MV-4-11 (cell line): ENCODE results near the gene TMEM44.
"Not testable (repeated sequence)": the region's sequence is repeated elsewhere in the genome, so short reads cannot be mapped to it uniquely, and the experiment has no call there.

ENCODE experiments used
- DNase-seq: peaks from one replicate; lab custom pipeline; 2025; lab: John Stamatoyannopoulos, UW

TMEM44 gene

GRCh38 chr3:194642769-194643168, 9.6 kb upstream of the TMEM44 start:
- no peak for DNase-seq

- peak; percentile 10 for DNase-seq
Observed at GRCh38 chr3:194640829-194641228, 7.6 kb upstream of the TMEM44 start.

DNA sequence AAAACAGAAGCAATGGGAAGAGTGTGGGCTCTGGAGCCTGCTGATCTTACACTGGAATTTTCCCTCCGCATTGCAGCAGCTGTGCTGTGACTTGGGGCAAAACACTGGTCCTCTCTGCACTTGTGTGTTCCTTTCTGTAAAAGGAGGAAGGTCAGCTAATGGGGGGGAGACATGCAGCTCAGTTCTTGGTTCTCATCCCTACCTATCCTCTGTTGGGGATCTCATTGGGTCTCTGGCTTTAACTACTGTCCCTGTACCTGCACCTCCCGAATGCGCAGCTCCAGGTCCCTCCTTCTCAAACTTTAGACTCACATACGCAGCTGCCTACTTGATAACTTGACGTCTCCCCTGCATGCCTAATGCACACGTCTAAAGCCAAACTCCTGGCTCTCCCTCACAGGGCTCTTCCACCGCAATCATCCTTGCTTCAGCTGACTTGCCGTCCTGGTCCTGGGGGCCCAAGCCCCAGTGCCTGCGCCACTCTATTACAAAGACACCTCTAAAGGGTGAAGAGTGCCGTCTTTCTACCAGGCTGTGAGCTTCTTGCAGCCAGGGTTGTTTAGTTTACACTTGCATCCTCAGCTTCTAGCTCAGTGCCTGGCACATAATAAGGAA, 5.9 kb upstream of the TMEM44 start:
- DNase-seq: no peak

DNA sequence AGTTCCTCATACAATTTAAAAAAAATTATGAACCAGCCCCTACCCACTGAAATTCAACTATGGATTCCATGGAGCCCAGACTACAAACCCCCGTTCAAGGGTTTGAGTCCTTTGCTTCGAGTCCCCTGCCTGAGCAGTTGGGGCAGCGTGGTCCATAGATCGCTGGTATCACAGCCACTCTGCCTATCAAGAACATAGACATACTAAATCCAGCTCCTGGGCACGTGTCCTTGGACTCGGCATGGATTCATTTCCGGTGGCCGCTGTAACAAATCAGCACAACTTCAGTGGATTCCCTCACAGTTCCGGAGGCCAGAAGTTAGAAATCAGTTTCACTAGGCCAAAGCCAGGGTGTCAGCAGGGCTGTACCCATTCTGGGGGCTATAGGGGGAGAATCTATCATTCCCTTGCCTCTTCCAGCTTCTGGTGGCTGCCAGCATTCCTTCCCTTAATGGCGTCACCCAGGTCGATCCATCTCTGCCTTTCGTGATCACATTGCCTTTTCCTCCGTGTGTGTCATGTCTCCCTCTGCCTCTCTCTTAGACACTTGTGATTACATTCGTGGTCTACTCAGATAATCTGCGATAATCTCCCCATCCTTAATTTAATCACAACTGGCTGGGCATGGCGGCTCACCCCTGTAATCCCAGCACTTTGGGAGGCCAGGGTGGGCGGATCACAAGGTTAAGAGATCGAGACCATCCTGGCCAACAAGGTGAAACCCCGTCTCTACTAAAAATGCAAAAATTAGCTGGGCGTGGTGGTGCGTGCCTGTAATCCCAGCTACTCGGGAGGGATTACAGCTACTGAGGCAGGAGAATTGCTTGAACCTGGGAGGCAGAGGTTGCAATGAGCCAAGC, 4.6 kb upstream of the TMEM44 start:
- DNase-seq: no peak

GRCh38 chr3:194637066-194637465, 3.8 kb upstream of the TMEM44 start:
- DNase-seq: no peak

DNA sequence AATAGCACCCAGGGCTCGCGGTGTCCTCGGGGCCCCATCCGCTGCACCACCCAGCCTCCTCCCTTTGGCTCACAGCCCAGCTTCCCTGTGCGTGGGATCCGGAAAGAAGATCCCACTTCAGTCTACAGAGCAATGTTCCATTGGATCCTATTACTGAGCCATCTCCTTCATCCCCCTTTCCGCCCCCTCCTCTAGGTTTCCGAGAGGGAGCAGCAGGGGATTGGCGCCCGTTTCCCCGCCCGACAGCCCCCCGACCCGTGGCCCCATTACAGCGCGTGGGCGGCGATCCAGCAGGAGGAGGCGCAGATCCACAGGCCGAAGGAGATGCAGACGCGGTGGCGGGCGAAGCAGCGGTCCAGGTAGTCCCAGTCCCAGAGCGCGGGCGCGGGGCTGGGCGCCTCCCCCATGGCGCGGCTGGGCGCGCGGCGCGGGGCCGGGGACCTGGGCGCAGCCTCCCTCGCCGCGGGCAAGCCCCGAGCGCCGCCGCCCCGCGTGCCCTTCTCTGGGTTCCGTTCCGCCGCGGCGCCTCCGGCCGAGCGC, 340 bp downstream of the TMEM44 start:
- no peak for DNase-seq

GRCh38 chr3:194632226-194632808, 902 bp downstream of the TMEM44 start:
- no peak for DNase-seq

DNA sequence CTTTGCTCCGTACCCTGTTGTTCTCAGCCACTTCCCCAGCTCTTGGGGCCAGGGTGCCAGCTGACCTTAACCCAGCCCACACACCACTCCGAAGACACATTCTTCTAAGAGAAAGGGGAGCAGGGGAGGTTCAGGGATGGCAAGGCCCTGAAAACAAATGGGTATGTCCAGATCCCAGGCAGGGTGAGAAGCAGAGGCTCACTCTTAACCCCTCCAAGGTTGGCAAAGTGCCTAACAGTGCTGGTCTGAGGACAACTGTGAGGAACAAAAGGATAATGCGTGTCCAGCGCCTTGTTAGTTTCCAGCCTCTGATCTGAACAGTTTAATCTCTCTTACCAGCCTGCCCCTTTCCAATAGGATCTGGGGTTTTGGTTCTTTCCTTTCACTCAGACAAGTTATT, 1.5 kb downstream of the TMEM44 start:
- no peak for DNase-seq

- not testable (repeated sequence) for DNase-seq
Observed at GRCh38 chr3:194630681-194631080, 2.5 kb downstream of the TMEM44 start.

- no peak for DNase-seq
Observed at GRCh38 chr3:194624956-194625355, 8.3 kb downstream of the TMEM44 start.

- no peak for DNase-seq
Observed at GRCh38 chr3:194623449-194624290, 9.5 kb downstream of the TMEM44 start.

GRCh38 chr3:194622621-194623340, 10.4 kb downstream of the TMEM44 start:
- DNase-seq: no peak

DNA sequence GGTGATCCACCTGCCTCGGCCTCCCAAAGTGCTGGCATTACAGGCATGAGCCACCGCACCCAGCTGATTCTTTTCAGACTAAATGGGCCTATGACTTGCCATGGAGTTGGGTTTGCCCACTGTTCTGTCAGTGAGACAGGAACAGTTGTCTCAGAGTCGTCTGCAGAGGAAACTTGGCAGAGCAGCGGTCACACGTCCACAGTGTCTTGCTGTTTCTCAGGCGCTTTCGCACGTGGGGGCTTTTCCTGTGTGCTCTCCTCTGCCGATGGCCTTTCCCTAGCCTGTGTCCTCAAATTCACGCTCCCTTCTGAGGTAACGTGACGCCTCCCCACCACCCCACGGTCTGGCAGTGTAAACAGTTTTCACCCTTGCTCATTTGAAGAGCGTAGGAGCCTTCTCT, 11.3 kb downstream of the TMEM44 start:
- no peak for DNase-seq

- peak; percentile 14 for DNase-seq
Observed at GRCh38 chr3:194620196-194620595, 13.0 kb downstream of the TMEM44 start.

- no peak for DNase-seq
Observed at GRCh38 chr3:194619741-194620140, 13.5 kb downstream of the TMEM44 start.

- no peak for DNase-seq
Observed at GRCh38 chr3:194618858-194619608, 14.2 kb downstream of the TMEM44 start.

GRCh38 chr3:194617827-194618226, 15.4 kb downstream of the TMEM44 start:
- no peak for DNase-seq

DNA sequence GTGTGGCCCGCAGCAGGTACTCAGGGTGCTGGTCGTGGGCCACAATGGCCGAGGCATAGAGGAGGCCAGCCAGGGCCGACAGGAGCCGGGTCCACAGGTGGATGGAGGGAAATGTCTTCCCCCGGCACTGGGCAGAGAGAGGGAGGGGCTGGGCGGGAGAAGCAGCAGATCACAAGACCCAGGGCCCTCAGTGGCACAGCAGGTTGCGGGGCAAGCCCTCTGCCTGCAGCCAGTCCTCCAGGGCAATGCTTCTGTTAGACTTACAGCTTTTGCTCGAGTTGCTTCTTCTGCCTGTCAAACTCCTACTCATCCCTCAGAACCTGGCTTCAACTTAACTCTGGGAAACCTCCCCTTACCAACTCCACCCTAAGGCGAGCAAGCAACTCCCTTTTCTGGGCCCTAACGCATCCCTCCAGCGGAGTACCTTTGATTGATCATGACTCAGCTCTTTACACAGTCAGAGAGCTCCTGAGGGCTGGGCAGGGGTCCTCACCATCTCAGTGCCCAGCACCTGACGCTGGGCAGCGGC, 16.0 kb downstream of the TMEM44 start:
- no peak for DNase-seq

GRCh38 chr3:194615226-194615625, 18.0 kb downstream of the TMEM44 start:
- no peak for DNase-seq

- no peak for DNase-seq
Observed at GRCh38 chr3:194612221-194612620, 21.0 kb downstream of the TMEM44 start.
